Measurements from ENCODE around the gene TRPC3. TPM values are rescaled to one million over a fixed set of nuclear protein-coding genes. Genes with fewer than 3 reads are reported as not detected.

The TRPC3 gene
- polyA plus RNA-seq, 1 donor from 2014 or later, result 6.9 TPM

- H3K9ac ChIP-seq (ENCODE audit: low read length), result no peak overlapping the region
- no peak overlapping the region for H3K4me3 ChIP-seq (ENCODE audit: low read length)
- TF ChIP-seq SMC3 (conservative IDR thresholded peaks at IDR 0.05; ENCODE audit: poor library complexity), result no peak
- TF ChIP-seq, protein P1, sequence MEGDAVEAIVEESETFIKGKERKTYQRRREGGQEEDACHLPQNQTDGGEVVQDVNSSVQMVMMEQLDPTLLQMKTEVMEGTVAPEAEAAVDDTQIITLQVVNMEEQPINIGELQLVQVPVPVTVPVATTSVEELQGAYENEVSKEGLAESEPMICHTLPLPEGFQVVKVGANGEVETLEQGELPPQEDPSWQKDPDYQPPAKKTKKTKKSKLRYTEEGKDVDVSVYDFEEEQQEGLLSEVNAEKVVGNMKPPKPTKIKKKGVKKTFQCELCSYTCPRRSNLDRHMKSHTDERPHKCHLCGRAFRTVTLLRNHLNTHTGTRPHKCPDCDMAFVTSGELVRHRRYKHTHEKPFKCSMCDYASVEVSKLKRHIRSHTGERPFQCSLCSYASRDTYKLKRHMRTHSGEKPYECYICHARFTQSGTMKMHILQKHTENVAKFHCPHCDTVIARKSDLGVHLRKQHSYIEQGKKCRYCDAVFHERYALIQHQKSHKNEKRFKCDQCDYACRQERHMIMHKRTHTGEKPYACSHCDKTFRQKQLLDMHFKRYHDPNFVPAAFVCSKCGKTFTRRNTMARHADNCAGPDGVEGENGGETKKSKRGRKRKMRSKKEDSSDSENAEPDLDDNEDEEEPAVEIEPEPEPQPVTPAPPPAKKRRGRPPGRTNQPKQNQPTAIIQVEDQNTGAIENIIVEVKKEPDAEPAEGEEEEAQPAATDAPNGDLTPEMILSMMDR (IDR thresholded peaks at IDR 0.05; ENCODE audit: poor library complexity, severe bottlenecking), result peak; percentile 24
- H3K9me2 ChIP-seq (ENCODE audit: insufficient read depth, low read length), result no peaks in the 10 kb centered on the region
- no peak overlapping the region for H2AFZ ChIP-seq (ENCODE audit: low read depth, low read length)
- no peaks in the 10 kb centered on the region for H3K27me3 ChIP-seq (ENCODE audit: insufficient read depth, low read depth, low read length)
- no peak overlapping the region for H3K27ac ChIP-seq (ENCODE audit: low read length)
- no peaks in the 10 kb centered on the region for H3K79me2 ChIP-seq (replicated peaks; ENCODE audit: insufficient read depth, low read length)
- H3K9me3 ChIP-seq (ENCODE audit: low read length), result no peaks in the 10 kb centered on the region
- H3K36me3 ChIP-seq (ENCODE audit: insufficient read depth, low read length), result no peaks in the 10 kb centered on the region
- H4K20me1 ChIP-seq (ENCODE audit: insufficient read depth), result no peaks in the 10 kb centered on the region
- H3K4me2 ChIP-seq (ENCODE audit: low read length), result no peak overlapping the region
- no peaks in the 10 kb centered on the region for H3F3A ChIP-seq (ENCODE audit: insufficient read depth, low read length, poor library complexity, severe bottlenecking)
Measured at GRCh38 chr4:121943941-121944340, 7.9 kb downstream of the TRPC3 start.

DNA sequence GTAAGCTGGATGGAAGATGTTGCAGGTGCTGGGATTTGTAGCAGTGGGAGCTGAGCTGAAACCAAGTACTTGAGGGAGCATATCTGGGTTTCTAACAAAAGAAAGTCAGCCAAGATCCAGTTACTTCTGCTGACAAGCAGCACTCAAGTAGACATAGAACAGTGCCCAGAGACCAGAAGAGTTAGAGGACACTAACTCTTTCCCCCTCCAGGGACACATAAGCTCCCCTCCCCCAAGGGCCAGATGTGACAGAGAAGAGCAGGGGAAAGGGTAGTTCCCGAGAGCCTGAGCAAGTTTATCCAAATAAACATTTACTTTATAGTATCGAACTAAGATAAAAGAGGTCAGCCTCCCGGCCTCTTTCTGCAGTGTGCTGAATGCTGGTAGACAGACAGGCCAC is 12.2 kb downstream of the TRPC3 start:
- H3K9ac ChIP-seq (ENCODE audit: low read length), result no peak overlapping the region
- no peak overlapping the region for H3K4me2 ChIP-seq (ENCODE audit: low read length)
- no peaks in the 10 kb centered on the region for H4K20me1 ChIP-seq (ENCODE audit: insufficient read depth)
- H3K36me3 ChIP-seq (ENCODE audit: insufficient read depth, low read length), result no peaks in the 10 kb centered on the region
- no peak overlapping the region for H2AFZ ChIP-seq (ENCODE audit: low read depth, low read length)
- no peaks in the 10 kb centered on the region for H3F3A ChIP-seq (ENCODE audit: insufficient read depth, low read length, poor library complexity, severe bottlenecking)
- H3K9me2 ChIP-seq (ENCODE audit: insufficient read depth, low read length), result no peaks in the 10 kb centered on the region
- no peaks in the 10 kb centered on the region for H3K9me3 ChIP-seq (ENCODE audit: low read length)
- H3K27ac ChIP-seq (ENCODE audit: low read length), result no peak overlapping the region
- H3K27me3 ChIP-seq (ENCODE audit: insufficient read depth, low read depth, low read length), result no peaks in the 10 kb centered on the region
- no peaks in the 10 kb centered on the region for H3K79me2 ChIP-seq (replicated peaks; ENCODE audit: insufficient read depth, low read length)
- TF ChIP-seq POLR2AphosphoS5 (IDR thresholded peaks at IDR 0.05) (no peak), REST (IDR thresholded peaks at IDR 0.05; ENCODE audit: borderline replicate concordance) (no peak), TAF1 (IDR thresholded peaks at IDR 0.05; ENCODE audit: low read depth) (no peak), MXI1 (conservative IDR thresholded peaks at IDR 0.05; ENCODE audit: poor library complexity, severe bottlenecking) (no peak), EP300 (conservative IDR thresholded peaks at IDR 0.05; ENCODE audit: poor library complexity, severe bottlenecking) (no peak), EZH2 (IDR thresholded peaks at IDR 0.05; ENCODE audit: borderline replicate concordance, insufficient read depth, low read length, poor library complexity, severe bottlenecking) (no peak), SMC3 (conservative IDR thresholded peaks at IDR 0.05; ENCODE audit: poor library complexity) (no peak), RAD21 (conservative IDR thresholded peaks at IDR 0.05) (no peak)
- TF ChIP-seq, protein P1 (IDR thresholded peaks at IDR 0.05; ENCODE audit: poor library complexity, severe bottlenecking), result no peak
- H3K4me3 ChIP-seq (ENCODE audit: low read length), result no peak overlapping the region

Data from neural cell (in vitro differentiated cells).